Measurements from ENCODE around the gene P4HB. TPM values are rescaled to one million over a fixed set of nuclear protein-coding genes. Genes with fewer than 3 reads are reported as not detected.

Gene P4HB
- polyA plus RNA-seq, 1 experiment: 122 TPM

DNA sequence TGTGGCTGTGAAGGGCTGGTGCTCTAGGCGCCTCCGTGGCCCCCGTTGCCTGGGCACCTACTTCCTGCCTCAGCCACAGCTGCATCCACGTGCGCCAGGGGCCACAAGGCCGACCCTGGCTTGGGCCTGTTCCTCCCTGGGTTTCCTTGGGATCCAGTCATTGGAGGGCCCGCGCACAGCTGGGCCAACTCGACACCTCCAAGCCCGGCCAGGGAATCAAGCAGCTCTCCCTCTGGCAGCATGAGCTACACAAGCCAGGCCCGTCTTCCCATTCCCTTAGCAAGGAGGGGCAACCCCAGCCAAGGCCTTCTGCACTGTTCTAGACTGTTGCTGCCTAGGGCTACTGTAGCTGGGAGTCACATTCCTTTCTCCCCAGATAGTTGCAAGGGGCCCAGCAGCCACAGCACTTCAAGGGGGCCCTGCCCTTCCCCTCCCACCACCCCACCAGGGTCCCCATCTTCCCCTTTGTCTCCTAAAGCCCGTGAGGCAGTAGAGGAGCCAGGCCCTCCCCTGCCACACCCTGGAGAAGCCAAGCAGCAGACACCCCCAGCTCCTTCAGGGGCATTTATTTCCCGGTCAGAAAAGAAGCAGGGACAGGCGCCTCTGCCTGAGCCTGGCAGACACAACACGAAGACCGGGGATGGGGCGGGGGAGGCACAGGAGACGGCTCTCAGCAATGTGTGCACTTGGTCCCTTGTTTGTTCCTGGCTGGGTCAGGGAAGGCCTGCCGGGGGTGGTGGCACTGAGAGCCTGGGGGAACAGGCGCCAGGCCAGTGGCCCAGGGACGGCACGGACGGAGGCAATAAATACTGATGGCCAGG, 7.0 kb upstream of the P4HB start:
- CTCF ChIA-PET: interaction anchor here (0.9 to 1.1 kb wide), 2 partner anchors 134 to 184 kb away, joined by 3 to 4 read pairs; partner anchors contain the start of genes ARL16 and HGS
- H3K36me3 ChIP-seq (ENCODE audit: control insufficient read depth, insufficient read depth, low read length): peaks cover 30% of the 10 kb centered on the region
- POLR2A ChIA-PET: no interaction called here

DNA sequence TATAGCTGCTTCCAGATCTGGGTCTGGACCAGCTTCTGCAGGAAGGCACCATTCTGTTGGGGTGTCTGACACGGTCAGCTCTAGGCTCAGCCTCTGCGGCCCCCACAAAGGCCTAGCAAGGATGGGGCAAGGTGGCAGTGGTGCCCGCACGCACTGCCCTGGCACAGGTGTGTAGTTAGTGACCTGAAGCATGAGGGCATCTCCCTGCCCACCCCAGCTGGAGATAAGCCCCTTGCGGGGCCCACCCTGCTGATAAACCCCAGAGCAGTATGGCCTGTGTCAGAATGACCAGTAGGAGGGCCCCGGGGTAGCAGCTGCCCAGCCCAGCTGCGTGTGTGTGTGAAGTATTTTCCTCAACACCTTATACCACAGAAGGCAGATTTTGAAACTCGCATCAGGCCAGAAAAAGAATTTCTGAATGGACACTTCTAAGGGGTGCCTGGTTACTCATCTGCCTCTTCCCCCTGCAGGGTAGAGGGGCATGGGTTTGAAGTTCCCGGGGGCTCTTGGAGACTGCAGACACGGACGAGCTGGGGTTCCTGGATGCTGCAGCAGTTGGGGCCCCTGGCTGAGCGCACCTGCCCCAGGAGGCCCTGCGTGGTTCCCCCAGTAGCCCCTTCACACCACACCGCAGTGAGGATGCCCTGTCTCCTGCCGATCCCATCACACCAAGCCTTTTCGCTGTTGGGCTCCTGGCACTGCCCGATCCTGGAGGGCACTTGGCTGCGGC, 6.3 kb upstream of the P4HB start:
- TF ChIP-seq, protein P1, sequence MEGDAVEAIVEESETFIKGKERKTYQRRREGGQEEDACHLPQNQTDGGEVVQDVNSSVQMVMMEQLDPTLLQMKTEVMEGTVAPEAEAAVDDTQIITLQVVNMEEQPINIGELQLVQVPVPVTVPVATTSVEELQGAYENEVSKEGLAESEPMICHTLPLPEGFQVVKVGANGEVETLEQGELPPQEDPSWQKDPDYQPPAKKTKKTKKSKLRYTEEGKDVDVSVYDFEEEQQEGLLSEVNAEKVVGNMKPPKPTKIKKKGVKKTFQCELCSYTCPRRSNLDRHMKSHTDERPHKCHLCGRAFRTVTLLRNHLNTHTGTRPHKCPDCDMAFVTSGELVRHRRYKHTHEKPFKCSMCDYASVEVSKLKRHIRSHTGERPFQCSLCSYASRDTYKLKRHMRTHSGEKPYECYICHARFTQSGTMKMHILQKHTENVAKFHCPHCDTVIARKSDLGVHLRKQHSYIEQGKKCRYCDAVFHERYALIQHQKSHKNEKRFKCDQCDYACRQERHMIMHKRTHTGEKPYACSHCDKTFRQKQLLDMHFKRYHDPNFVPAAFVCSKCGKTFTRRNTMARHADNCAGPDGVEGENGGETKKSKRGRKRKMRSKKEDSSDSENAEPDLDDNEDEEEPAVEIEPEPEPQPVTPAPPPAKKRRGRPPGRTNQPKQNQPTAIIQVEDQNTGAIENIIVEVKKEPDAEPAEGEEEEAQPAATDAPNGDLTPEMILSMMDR (IDR thresholded peaks at IDR 0.05; ENCODE audit: insufficient read depth, low read depth, low read length): no peak

More for the DNA sequence above, 7.0 kb upstream of the P4HB start:
- Histone ChIP-seq H3K27me3 (ENCODE audit: control insufficient read depth, insufficient read depth, low read length) (no peaks in the 10 kb centered on the region), H3K4me3 (ENCODE audit: low read depth, low read length) (no peak overlapping the region)
- TF ChIP-seq, protein P1 (IDR thresholded peaks at IDR 0.05; ENCODE audit: insufficient read depth, low read depth, low read length): no peak
- no peak for DNase-seq (ENCODE audit: low read depth)

DNA sequence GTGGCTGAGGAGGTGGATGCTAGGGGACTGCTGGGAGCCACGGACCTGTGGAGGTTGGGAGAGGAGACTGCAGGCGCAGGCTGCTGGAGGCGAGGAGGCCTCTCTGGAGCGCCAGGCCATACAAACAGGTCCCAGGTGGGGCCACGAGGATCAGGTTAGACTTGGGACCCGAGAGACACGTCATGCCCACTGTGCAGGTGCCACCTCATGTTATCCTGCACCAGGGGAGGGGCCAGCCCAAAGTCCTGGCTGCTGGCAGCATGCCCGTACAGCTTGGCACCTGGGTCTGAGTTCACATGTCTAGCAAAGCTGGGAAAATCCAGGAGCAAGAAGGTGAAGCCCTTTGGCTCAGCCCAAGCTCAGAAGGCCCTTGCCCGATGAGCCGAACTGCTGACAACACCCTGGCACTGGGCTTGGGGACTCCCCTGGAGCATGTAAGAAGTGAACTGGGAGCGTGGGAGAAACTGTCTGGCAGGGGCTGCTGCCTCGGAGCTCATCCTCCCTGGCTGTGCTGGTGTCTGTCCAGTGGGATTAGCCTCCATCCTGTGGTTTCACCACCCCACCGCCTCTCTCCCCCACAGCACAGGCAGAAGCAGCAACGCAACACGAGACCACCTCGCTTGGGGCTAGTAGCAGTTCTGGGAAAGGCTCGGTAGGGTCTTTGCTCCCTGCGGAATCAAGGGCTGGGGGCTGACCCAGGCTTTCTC, 5.6 kb upstream of the P4HB start:
- CTCF ChIA-PET: interaction anchor here (0.7 to 0.9 kb wide), 2 partner anchors 147 to 182 kb away, joined by 3 to 4 read pairs; partner anchors contain the start of genes ARL16 and HGS
- TF ChIP-seq, protein P1 (IDR thresholded peaks at IDR 0.05; ENCODE audit: insufficient read depth, low read depth, low read length): no peak
- peaks cover 30% of the 10 kb centered on the region for H3K36me3 ChIP-seq (ENCODE audit: control insufficient read depth, insufficient read depth, low read length)
- no peak for DNase-seq (ENCODE audit: low read depth)
- H3K4me3 ChIP-seq (ENCODE audit: low read depth, low read length): no peak overlapping the region
- POLR2A ChIA-PET: no interaction called here
- H3K27me3 ChIP-seq (ENCODE audit: control insufficient read depth, insufficient read depth, low read length): no peaks in the 10 kb centered on the region

More for the DNA sequence above, 6.3 kb upstream of the P4HB start:
- CTCF ChIA-PET: interaction anchor here (0.7 to 1.1 kb wide), 3 partner anchors 134 to 183 kb away, joined by 3 to 4 read pairs (median 3); partner anchors contain the start of genes ARL16 and HGS
- POLR2A ChIA-PET: no interaction called here
- Histone ChIP-seq H3K36me3 (ENCODE audit: control insufficient read depth, insufficient read depth, low read length) (peaks cover 30% of the 10 kb centered on the region), H3K27me3 (ENCODE audit: control insufficient read depth, insufficient read depth, low read length) (no peaks in the 10 kb centered on the region), H3K4me3 (ENCODE audit: low read depth, low read length) (no peak overlapping the region)
- DNase-seq (ENCODE audit: low read depth): no peak

DNA sequence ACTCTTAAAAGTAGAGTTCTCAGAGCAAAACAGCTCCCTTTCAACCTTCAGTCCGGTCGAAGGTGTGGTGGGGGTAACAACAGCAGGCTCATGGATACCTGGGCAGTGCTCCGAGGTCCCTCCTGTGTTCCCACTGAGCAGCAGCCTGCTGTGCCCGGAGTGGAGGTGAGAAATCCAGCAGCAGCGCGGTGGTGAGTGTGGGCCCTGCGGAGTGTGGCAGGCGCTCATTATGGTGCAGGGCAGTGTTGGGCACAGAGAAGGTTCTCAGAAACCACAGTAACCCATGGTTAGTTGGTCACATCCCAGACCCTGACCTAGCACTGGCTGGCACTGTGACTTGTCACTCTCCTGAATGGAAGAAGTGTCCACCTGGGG, 5.0 kb upstream of the P4HB start:
- no peak overlapping the region for H3K4me3 ChIP-seq (ENCODE audit: low read depth, low read length)
- TF ChIP-seq, protein P1 (IDR thresholded peaks at IDR 0.05; ENCODE audit: insufficient read depth, low read depth, low read length): no peak
- CTCF ChIA-PET: no interaction called here
- H3K27me3 ChIP-seq (ENCODE audit: control insufficient read depth, insufficient read depth, low read length): no peaks in the 10 kb centered on the region
- peaks cover 30% of the 10 kb centered on the region for H3K36me3 ChIP-seq (ENCODE audit: control insufficient read depth, insufficient read depth, low read length)
- POLR2A ChIA-PET: no interaction called here
- no peak for DNase-seq (ENCODE audit: low read depth)
